Epithelial cell of proximal tubule (primary cell): ENCODE measurements around the gene ERMP1. TPM values are rescaled to one million over a fixed set of nuclear protein-coding genes. Genes with fewer than 3 reads are reported as not detected.
"Not testable (repeated sequence)": the region's sequence is repeated elsewhere in the genome, so short reads cannot be mapped to it uniquely, and the experiment has no call there.

Source experiments
- DNase-seq: peaks from one replicate; pipeline ENCODE4 v3.0.0-alpha.2; 2011; ENCODE audit warnings: low read depth
- H3K4me3 ChIP-seq: 2 replicates; pipeline ENCODE4 v1.5.1; 2011; ENCODE audit warnings: low read depth, mild to moderate bottlenecking, low read length
- CTCF ChIP-seq: conservative IDR thresholded peaks from 2 replicates; pipeline ENCODE4 v1.5.1; 2012; ENCODE audit warnings: low read depth, mild to moderate bottlenecking, low read length
- total RNA-seq: library from RNA; depleted of rRNA; stranded (reverse); fragments of >200 nt; gene quantifications from 2 replicates; pipeline ENCODE4 v1.2.3, GENCODE V29; 2015

ERMP1 gene
- total RNA-seq, 1 donor from 2014 or later, result 21.3 TPM

- TF ChIP-seq CTCF, result no peak
- no peak for DNase-seq
Measured at GRCh38 chr9:5784526-5785315, 48.2 kb downstream of the ERMP1 start.

GRCh38 chr9:5783982-5784381 lies 48.9 kb downstream of the ERMP1 start:
- H3K4me3 ChIP-seq, result no peak overlapping the region
- no peak for TF ChIP-seq CTCF
- no peak for DNase-seq

More at GRCh38 chr9:5784526-5785315, 48.2 kb downstream of the ERMP1 start:
- no peak overlapping the region for H3K4me3 ChIP-seq

GRCh38 chr9:5783420-5783819 lies 49.5 kb downstream of the ERMP1 start:
- DNase-seq, H3K4me3 ChIP-seq: not testable (repeated sequence)

GRCh38 chr9:5779705-5780218 lies 53.2 kb downstream of the ERMP1 start:
- H3K4me3 ChIP-seq, DNase-seq: not testable (repeated sequence)

GRCh38 chr9:5778805-5779204 lies 54.1 kb downstream of the ERMP1 start:
- no peak overlapping the region for H3K4me3 ChIP-seq
- DNase-seq, result no peak
- TF ChIP-seq CTCF, result no peak

- H3K4me3 ChIP-seq, result no peak overlapping the region
- TF ChIP-seq CTCF, result peak; percentile 31
- DNase-seq, result no peak
Measured at GRCh38 chr9:5773324-5773999, 59.5 kb downstream of the ERMP1 start.

- no peak for TF ChIP-seq CTCF
- no peak overlapping the region for H3K4me3 ChIP-seq
- DNase-seq, result no peak
Measured at GRCh38 chr9:5767968-5768932, 64.7 kb downstream of the ERMP1 start.
